GM12865 (cell line): Measurements from ENCODE around the gene COL25A1.

Experiments
- DNase-seq: peaks from one replicate; pipeline ENCODE4 v3.0.0; 2010; ENCODE audit warnings: low read depth
- H3K4me3 ChIP-seq: 2 replicates; pipeline ENCODE4 v1.5.1; 2011; ENCODE audit warnings: mild to moderate bottlenecking, low read depth, low read length, control low read depth
- CTCF ChIP-seq: IDR thresholded peaks from 2 replicates; pipeline ENCODE4 v1.5.1; 2011; ENCODE audit warnings: low read length, control low read depth, low read depth, inconsistent platforms; ENCODE audit not compliant: insufficient read depth; ENCODE audit errors: missing control alignments

The COL25A1 gene

GRCh38 chr4:109016200-109016599 lies 286.3 kb downstream of the COL25A1 start:
- DNase-seq: no peak
- no peak overlapping the region for H3K4me3 ChIP-seq
- no peak for TF ChIP-seq CTCF

DNA sequence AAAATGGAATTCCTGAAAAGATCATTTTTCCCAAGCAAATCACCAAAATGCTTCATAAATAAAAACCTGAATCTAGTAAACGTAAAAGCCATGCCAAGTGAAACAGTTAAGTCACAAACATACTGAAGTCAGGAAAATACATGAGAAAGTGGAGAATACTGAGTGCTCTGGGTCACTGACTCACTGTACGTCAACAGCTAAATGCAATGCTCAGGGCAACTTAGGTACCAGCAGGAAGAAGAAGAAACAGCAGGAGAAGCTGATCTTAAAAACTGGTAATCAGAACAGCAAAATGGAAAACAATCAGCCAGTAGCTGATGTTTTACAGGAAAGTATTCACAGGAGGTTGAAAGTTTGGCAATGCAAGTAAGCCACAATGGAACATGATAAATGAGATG lies 287.0 kb downstream of the COL25A1 start:
- TF ChIP-seq CTCF: no peak
- no peak for DNase-seq
- H3K4me3 ChIP-seq: no peak overlapping the region

DNA sequence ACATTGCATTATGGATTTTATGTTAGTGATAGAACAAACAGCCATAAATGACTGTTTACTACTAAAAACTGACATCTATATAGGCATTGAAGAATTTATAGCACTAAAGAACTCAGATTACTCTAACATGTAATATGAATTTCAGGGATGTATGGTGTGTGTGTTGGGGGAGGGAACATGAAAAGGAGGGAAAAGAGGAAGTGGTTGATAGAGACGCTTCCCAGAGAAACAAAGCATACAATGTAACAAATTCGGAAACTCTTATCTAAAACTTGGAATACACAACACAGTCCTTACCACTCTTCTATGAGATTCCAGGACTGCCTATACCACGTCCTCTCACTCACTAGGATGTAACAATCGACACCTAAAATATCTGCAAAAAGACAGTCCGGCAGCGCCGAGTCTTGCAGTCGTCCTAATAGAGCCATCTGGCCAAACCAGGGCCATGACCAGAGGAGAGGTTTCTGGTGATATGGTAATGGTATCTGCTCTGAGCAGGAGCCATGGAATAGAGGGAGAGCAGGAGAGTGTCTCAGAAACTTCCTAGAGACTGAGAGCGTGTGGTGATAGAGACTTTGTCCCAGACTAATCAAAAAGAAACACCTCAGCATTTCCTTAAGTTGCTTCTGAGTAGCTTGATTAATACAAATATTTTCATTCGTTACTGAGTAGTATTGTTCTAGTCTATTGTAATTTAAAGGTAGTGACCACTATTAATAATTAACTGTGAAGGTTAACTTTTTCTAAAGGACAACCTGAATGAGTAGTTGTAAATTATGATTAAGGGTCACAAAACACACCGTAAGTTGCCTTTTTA lies 287.7 kb downstream of the COL25A1 start:
- no peak overlapping the region for H3K4me3 ChIP-seq
- no peak for DNase-seq
- TF ChIP-seq CTCF: no peak

DNA sequence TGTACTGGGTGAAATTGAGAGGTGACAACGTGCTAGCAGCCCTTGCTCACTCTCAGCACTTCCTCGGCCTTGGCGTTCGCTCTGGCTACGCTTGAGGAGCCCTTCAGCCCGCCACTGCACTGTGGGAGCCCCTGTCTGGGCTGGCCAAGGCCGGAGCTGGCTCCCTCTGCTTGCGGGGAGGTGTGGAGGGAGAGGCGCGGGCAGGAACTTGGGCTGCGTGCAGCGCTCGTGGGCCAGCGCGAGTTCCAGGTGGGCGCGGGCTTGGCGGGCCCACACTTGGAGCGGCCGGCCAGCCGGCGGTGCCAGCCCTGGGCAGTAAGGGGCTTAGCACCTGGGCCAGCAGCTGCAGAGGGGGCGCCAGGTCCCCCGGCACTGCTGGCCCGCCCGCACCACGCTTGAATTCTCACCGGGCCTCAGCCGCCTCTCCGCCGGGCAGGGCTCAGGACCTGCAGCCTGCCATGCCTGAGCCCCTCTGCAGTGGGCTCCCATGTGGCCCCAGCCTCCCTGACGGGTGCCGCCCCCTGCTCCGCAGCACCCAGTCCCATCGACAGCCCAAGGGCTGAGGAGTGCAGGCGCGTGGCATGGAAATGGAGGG lies 290.1 kb downstream of the COL25A1 start:
- no peak for DNase-seq
- TF ChIP-seq CTCF: no peak
- no peak overlapping the region for H3K4me3 ChIP-seq

- no peak overlapping the region for H3K4me3 ChIP-seq
- TF ChIP-seq CTCF: no peak
- DNase-seq: no peak
Measured at GRCh38 chr4:109011241-109012026, 291.0 kb downstream of the COL25A1 start.

DNA sequence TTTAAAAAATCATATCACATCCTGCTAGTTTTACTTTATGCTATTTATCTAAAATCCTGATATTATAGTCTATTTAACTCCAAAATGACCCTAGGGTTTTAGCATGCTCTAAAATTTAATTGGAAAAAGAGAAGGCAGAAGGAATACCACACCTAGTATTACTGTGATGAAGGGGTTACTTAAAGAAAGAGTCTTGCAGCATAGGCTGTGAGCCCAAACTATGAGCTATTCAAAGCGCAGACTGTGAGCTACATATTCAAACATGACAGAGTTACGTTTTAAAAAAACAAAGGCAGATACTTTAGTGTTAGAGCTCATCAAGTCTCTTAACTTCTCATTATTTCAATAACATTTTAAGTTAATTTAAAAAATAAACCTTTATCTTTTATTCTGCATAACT lies 291.9 kb downstream of the COL25A1 start:
- no peak for TF ChIP-seq CTCF
- no peak for DNase-seq
- H3K4me3 ChIP-seq: no peak overlapping the region
